Keratinocyte (primary cell): ENCODE data around the gene REG4. TPM values are rescaled to one million over a fixed set of nuclear protein-coding genes. Genes with fewer than 3 reads are reported as not detected.

Experiments used
- DNase-seq: peaks from one replicate; pipeline ENCODE4 v3.0.0-alpha.2; 2011; ENCODE audit warnings: low read depth, missing footprints, low spot score
- FAIRE-seq: peaks from 2 replicates; lab custom pipeline; 2011; peaks lifted over from hg19 to GRCh38; lab: Jason Lieb, UNC
- H2AFZ ChIP-seq: 2 replicates; pipeline ENCODE4 v1.6.0; 2012; ENCODE audit warnings: low read length, control low read depth, inconsistent platforms; ENCODE audit not compliant: control insufficient read depth
- H3K27ac ChIP-seq: 2 replicates; pipeline ENCODE4 v1.5.1; 2011; ENCODE audit warnings: low read length; ENCODE audit not compliant: control insufficient read depth, insufficient read depth
- H3K27me3 ChIP-seq: 3 replicates; pipeline ENCODE4 v1.6.0; 2011; ENCODE audit warnings: low read length; ENCODE audit not compliant: control insufficient read depth, insufficient read depth; ENCODE audit errors: extremely low read depth
- H3K36me3 ChIP-seq, 2 experiments: 2 replicates in 1 of 2; 3 replicates in 1 of 2; pipeline ENCODE4 v1.5.1; 2011; ENCODE audit warnings: low read length in 2 of 2, mild to moderate bottlenecking in 1 of 2; ENCODE audit not compliant: control insufficient read depth in 2 of 2, insufficient read depth in 2 of 2; ENCODE audit errors: extremely low read depth in 1 of 2
- H3K4me1 ChIP-seq: 3 replicates; pipeline ENCODE4 v1.5.1; 2011; ENCODE audit warnings: low read length; ENCODE audit not compliant: control insufficient read depth, insufficient read depth; ENCODE audit errors: extremely low read depth
- H3K4me2 ChIP-seq: 3 replicates; pipeline ENCODE4 v1.6.0; 2011; ENCODE audit warnings: low read depth, low read length; ENCODE audit not compliant: control insufficient read depth, insufficient read depth; ENCODE audit errors: extremely low read depth
- H3K4me3 ChIP-seq, 3 experiments: fragments of 200-600 bp in 1 of 3; sonication (generic) in 1 of 3; 2 replicates in 2 of 3; 3 replicates in 1 of 3; pipeline ENCODE4 v1.5.1; 2011 to 2016; ENCODE audit warnings: low read length in 3 of 3, mild to moderate bottlenecking in 3 of 3, control low read depth in 2 of 3, inconsistent platforms in 1 of 3, low read depth in 1 of 3, mixed read lengths in 1 of 3, mixed run types in 1 of 3, moderate library complexity in 1 of 3; ENCODE audit not compliant: control insufficient read depth in 2 of 3, insufficient read depth in 2 of 3; ENCODE audit errors: extremely low read depth in 1 of 3
- H3K79me2 ChIP-seq: 2 replicates; pipeline ENCODE4 v1.6.0; 2012; ENCODE audit warnings: low read length; ENCODE audit not compliant: control insufficient read depth, insufficient read depth
- H3K9ac ChIP-seq: 3 replicates; pipeline ENCODE4 v1.6.0; 2011; ENCODE audit warnings: low read length; ENCODE audit not compliant: control insufficient read depth, insufficient read depth; ENCODE audit errors: extremely low read depth
- H3K9me1 ChIP-seq: 3 replicates; pipeline ENCODE4 v1.6.0; 2011; ENCODE audit warnings: low read length; ENCODE audit not compliant: control insufficient read depth, insufficient read depth; ENCODE audit errors: extremely low read depth
- H3K9me3 ChIP-seq: 2 replicates; pipeline ENCODE4 v1.5.1; 2012; ENCODE audit warnings: low read depth, low read length; ENCODE audit not compliant: control insufficient read depth
- H4K20me1 ChIP-seq: 3 replicates; pipeline ENCODE4 v1.6.0; 2011; ENCODE audit warnings: low read length; ENCODE audit not compliant: control insufficient read depth, insufficient read depth; ENCODE audit errors: extremely low read depth
- CTCF ChIP-seq, 3 experiments: IDR thresholded peaks in 1 of 3; conservative IDR thresholded peaks in 1 of 3; optimal IDR thresholded peaks in 1 of 3; 2 replicates in 2 of 3; 3 replicates in 1 of 3; pipeline versions ENCODE3 to v1.5.1; 2011; ENCODE audit warnings: low read length in 3 of 3, mild to moderate bottlenecking in 3 of 3, moderate library complexity in 2 of 3, control low read depth in 1 of 3, inconsistent platforms in 1 of 3; ENCODE audit not compliant: insufficient read depth in 2 of 3; ENCODE audit errors: extremely low read depth in 1 of 3
- EZH2 ChIP-seq: IDR thresholded peaks from one replicate; pipeline ENCODE4 v1.6.1; 2012; ENCODE audit warnings: inconsistent platforms, mild to moderate bottlenecking, low read length, moderate library complexity
- dilution Hi-C: fragments of 300-500 bp; cut with MboI; formaldehyde crosslinking; loops from one replicate; pipeline ENCODE4 v1.7.0; 2020; ENCODE audit warnings: low sequenced_read_pairs; ENCODE audit not compliant: extremely low pct_ligation_motif_present
- polyA plus RNA-seq, 5 experiments: library from polyadenylated mRNA; depleted of rRNA in 3 of 5; stranded (reverse) in 3 of 5; stranded (forward) in 1 of 5; unstranded in 1 of 5; fragments of >200 nt; gene quantifications; 1 replicate in 1 of 5; 2 replicates in 3 of 5; 3 replicates in 1 of 5; pipeline versions ENCODE4 v1.2.1 to v1.2.3, GENCODE V29; 2011 to 2012; ENCODE audit warnings: missing spikeins in 2 of 5, low read depth in 1 of 5, low replicate concordance in 1 of 5

Gene REG4
- polyA plus RNA-seq, 1 donor (not counting 4 experiments of a cell fraction or from before 2014, with no cell fraction given), result not detected

GRCh38 chr1:119758584-119758983 lies 52.7 kb downstream of the REG4 start:
- Histone ChIP-seq H3K4me2 (no peak overlapping the region), H3K9ac (no peak overlapping the region), H3K79me2 (no peaks in the 10 kb centered on the region), H3K27me3 (no peaks in the 10 kb centered on the region), H3K4me1 (peaks cover 5% of the 10 kb centered on the region), H3K27ac (no peak overlapping the region), H4K20me1 (no peaks in the 10 kb centered on the region), H2AFZ (no peak overlapping the region), H3K9me3 (no peaks in the 10 kb centered on the region), H3K4me3 (no peak overlapping the region), H3K36me3 (no peaks in the 10 kb centered on the region), H3K9me1 (no peaks in the 10 kb centered on the region)
- FAIRE-seq (no peak), DNase-seq (no peak)
- TF ChIP-seq EZH2, result no peak
- TF ChIP-seq CTCF (optimal IDR thresholded peaks at IDR 0.05 in 1 of 3, IDR thresholded peaks at IDR 0.05 in 1 of 3, conservative IDR thresholded peaks at IDR 0.05 in 1 of 3; ENCODE audit: extremely low read depth in 1 of 3, insufficient read depth in 2 of 3, low read length in 3 of 3), result no peak
- dilution Hi-C loops, result no loop called here

- no peak overlapping the region for H3K27ac ChIP-seq
- H3K27me3 ChIP-seq, result peaks cover 4% of the 10 kb centered on the region
- no peak overlapping the region for H3K9ac ChIP-seq
- H3K36me3 ChIP-seq, result no peaks in the 10 kb centered on the region
- DNase-seq (no peak), FAIRE-seq (no peak)
- no peak overlapping the region for H3K4me2 ChIP-seq
- dilution Hi-C loops, result no loop called here
- TF ChIP-seq EZH2, result no peak
- no peak for TF ChIP-seq CTCF (optimal IDR thresholded peaks at IDR 0.05 in 1 of 3, IDR thresholded peaks at IDR 0.05 in 1 of 3, conservative IDR thresholded peaks at IDR 0.05 in 1 of 3; ENCODE audit: extremely low read depth in 1 of 3, insufficient read depth in 2 of 3, low read length in 3 of 3)
- H3K79me2 ChIP-seq, result no peaks in the 10 kb centered on the region
- H3K4me1 ChIP-seq, result peaks cover 3% of the 10 kb centered on the region
- no peaks in the 10 kb centered on the region for H3K9me1 ChIP-seq
- H3K4me3 ChIP-seq, result no peak overlapping the region
- no peak overlapping the region for H2AFZ ChIP-seq
- no peaks in the 10 kb centered on the region for H4K20me1 ChIP-seq
- no peaks in the 10 kb centered on the region for H3K9me3 ChIP-seq
These were observed 58.7 kb downstream of the REG4 start for GRCh38 chr1:119752592-119752991.
